AG09309 (cell line): ENCODE results near the gene CACNA1A.

Source experiments
- DNase-seq: peaks from one replicate; pipeline ENCODE4 v3.0.0-alpha.2; 2010; ENCODE audit warnings: low read depth
- H3K4me3 ChIP-seq: 2 replicates; pipeline ENCODE4 v1.5.1; 2011; ENCODE audit warnings: mild to moderate bottlenecking, low read depth, low read length, moderate library complexity; ENCODE audit not compliant: control insufficient read depth
- CTCF ChIP-seq: IDR thresholded peaks from 2 replicates; pipeline ENCODE4 v1.5.1; 2011; ENCODE audit warnings: mild to moderate bottlenecking, low read depth, low read length, inconsistent platforms; ENCODE audit not compliant: insufficient read depth, control insufficient read depth; ENCODE audit errors: missing control alignments

Gene CACNA1A

GRCh38 chr19:13301627-13302334 is 204.5 kb downstream of the CACNA1A start:
- H3K4me3 ChIP-seq: no peak overlapping the region
- DNase-seq: no peak
- no peak for TF ChIP-seq CTCF

- no peak for TF ChIP-seq CTCF
- no peak overlapping the region for H3K4me3 ChIP-seq
- DNase-seq: no peak
These were observed 205.8 kb downstream of the CACNA1A start for GRCh38 chr19:13300421-13301030.

GRCh38 chr19:13299838-13300237 is 206.4 kb downstream of the CACNA1A start:
- no peak for TF ChIP-seq CTCF
- H3K4me3 ChIP-seq: no peak overlapping the region
- no peak for DNase-seq

GRCh38 chr19:13298565-13299481 is 207.5 kb downstream of the CACNA1A start:
- no peak for DNase-seq
- TF ChIP-seq CTCF: no peak
- H3K4me3 ChIP-seq: no peak overlapping the region

- no peak overlapping the region for H3K4me3 ChIP-seq
- no peak for DNase-seq
- TF ChIP-seq CTCF: no peak
These were observed 209.3 kb downstream of the CACNA1A start for GRCh38 chr19:13297023-13297422.

- H3K4me3 ChIP-seq: no peak overlapping the region
- no peak for TF ChIP-seq CTCF
- no peak for DNase-seq
These were observed 211.3 kb downstream of the CACNA1A start for GRCh38 chr19:13294812-13295567.
